ENCODE results near the gene BEAN1. TPM values are rescaled to one million over a fixed set of nuclear protein-coding genes. Genes with fewer than 3 reads are reported as not detected.

Gene BEAN1
- total RNA-seq, 2 experiments from 2014 or later: not detected

- POLR2A ChIA-PET: no interaction called here
- H3K27ac Mint-ChIP-seq: no peak overlapping the region
- no peaks in the 10 kb centered on the region for H3K36me3 Mint-ChIP-seq
- peaks cover 36% of the 10 kb centered on the region for H3K27me3 Mint-ChIP-seq
- ATAC-seq (ENCODE audit: low read depth): no peak
- H3K4me1 Mint-ChIP-seq: no peaks in the 10 kb centered on the region
- H3K9me3 Mint-ChIP-seq: no peaks in the 10 kb centered on the region
- no peak for DNase-seq
- no peak overlapping the region for H3K4me3 Mint-ChIP-seq
Measured at GRCh38 chr16:66434619-66435430, 7.7 kb downstream of the BEAN1 start.

- ATAC-seq (ENCODE audit: low read depth): no peak
- POLR2A ChIA-PET: no interaction called here
- H3K4me1 Mint-ChIP-seq: no peaks in the 10 kb centered on the region
- H3K9me3 Mint-ChIP-seq: no peaks in the 10 kb centered on the region
- H3K36me3 Mint-ChIP-seq: no peaks in the 10 kb centered on the region
- DNase-seq: no peak
- no peak overlapping the region for H3K27ac Mint-ChIP-seq
- H3K27me3 Mint-ChIP-seq: peaks cover 31% of the 10 kb centered on the region
- H3K4me3 Mint-ChIP-seq: no peak overlapping the region
Measured at GRCh38 chr16:66435896-66436295, 8.8 kb downstream of the BEAN1 start.

GRCh38 chr16:66437391-66437945 lies 10.4 kb downstream of the BEAN1 start:
- POLR2A ChIA-PET: no interaction called here
- Mint-ChIP-seq H3K27me3 (peaks cover 17% of the 10 kb centered on the region), H3K9me3 (no peaks in the 10 kb centered on the region), H3K4me1 (no peaks in the 10 kb centered on the region), H3K36me3 (no peaks in the 10 kb centered on the region), H3K27ac (no peak overlapping the region), H3K4me3 (no peak overlapping the region)
- DNase-seq (no peak), ATAC-seq (ENCODE audit: low read depth) (no peak)

- no peak overlapping the region for H3K27ac Mint-ChIP-seq
- peaks cover 11% of the 10 kb centered on the region for H3K27me3 Mint-ChIP-seq
- H3K4me1 Mint-ChIP-seq: no peaks in the 10 kb centered on the region
- POLR2A ChIA-PET: no interaction called here
- no peaks in the 10 kb centered on the region for H3K36me3 Mint-ChIP-seq
- no peak for DNase-seq
- no peak for ATAC-seq (ENCODE audit: low read depth)
- no peaks in the 10 kb centered on the region for H3K9me3 Mint-ChIP-seq
- H3K4me3 Mint-ChIP-seq: no peak overlapping the region
Measured at GRCh38 chr16:66438536-66438935, 11.4 kb downstream of the BEAN1 start.

- no peaks in the 10 kb centered on the region for H3K4me1 Mint-ChIP-seq
- POLR2A ChIA-PET: no interaction called here
- ATAC-seq (ENCODE audit: low read depth) (no peak), DNase-seq (no peak)
- H3K4me3 Mint-ChIP-seq: no peak overlapping the region
- peaks cover 13% of the 10 kb centered on the region for H3K27me3 Mint-ChIP-seq
- H3K27ac Mint-ChIP-seq: no peak overlapping the region
- H3K36me3 Mint-ChIP-seq: no peaks in the 10 kb centered on the region
- no peaks in the 10 kb centered on the region for H3K9me3 Mint-ChIP-seq
Measured at GRCh38 chr16:66439051-66439730, 12.1 kb downstream of the BEAN1 start.

GRCh38 chr16:66440271-66440802 lies 13.2 kb downstream of the BEAN1 start:
- no peak overlapping the region for H3K4me3 Mint-ChIP-seq

GRCh38 chr16:66440970-66441369 lies 13.9 kb downstream of the BEAN1 start:
- Mint-ChIP-seq H3K4me1 (no peaks in the 10 kb centered on the region), H3K27me3 (peaks cover 13% of the 10 kb centered on the region), H3K4me3 (no peak overlapping the region), H3K9me3 (no peaks in the 10 kb centered on the region), H3K27ac (no peak overlapping the region), H3K36me3 (no peaks in the 10 kb centered on the region)
- DNase-seq (no peak), ATAC-seq (ENCODE audit: low read depth) (no peak)
- POLR2A ChIA-PET: no interaction called here

More at GRCh38 chr16:66440271-66440802, 13.2 kb downstream of the BEAN1 start:
- H3K27me3 Mint-ChIP-seq: peaks cover 14% of the 10 kb centered on the region
- H3K9me3 Mint-ChIP-seq: no peaks in the 10 kb centered on the region
- H3K27ac Mint-ChIP-seq: no peak overlapping the region
- H3K4me1 Mint-ChIP-seq: no peaks in the 10 kb centered on the region
- ATAC-seq (ENCODE audit: low read depth): no peak
- H3K36me3 Mint-ChIP-seq: no peaks in the 10 kb centered on the region
- POLR2A ChIA-PET: no interaction called here
- no peak for DNase-seq

GRCh38 chr16:66441586-66442375 lies 14.7 kb downstream of the BEAN1 start:
- H3K9me3 Mint-ChIP-seq: no peaks in the 10 kb centered on the region
- POLR2A ChIA-PET: no interaction called here
- H3K27ac Mint-ChIP-seq: no peak overlapping the region
- no peaks in the 10 kb centered on the region for H3K36me3 Mint-ChIP-seq
- no peak for DNase-seq
- no peak overlapping the region for H3K4me3 Mint-ChIP-seq
- no peaks in the 10 kb centered on the region for H3K4me1 Mint-ChIP-seq
- H3K27me3 Mint-ChIP-seq: peaks cover 18% of the 10 kb centered on the region
- ATAC-seq (ENCODE audit: low read depth): no peak

- Mint-ChIP-seq H3K27me3 (peaks cover 18% of the 10 kb centered on the region), H3K9me3 (no peaks in the 10 kb centered on the region), H3K27ac (no peak overlapping the region), H3K36me3 (no peaks in the 10 kb centered on the region), H3K4me3 (no peak overlapping the region), H3K4me1 (no peaks in the 10 kb centered on the region)
- DNase-seq (no peak), ATAC-seq (ENCODE audit: low read depth) (no peak)
- POLR2A ChIA-PET: no interaction called here
Measured at GRCh38 chr16:66442502-66443268, 15.6 kb downstream of the BEAN1 start.

- DNase-seq (no peak), ATAC-seq (ENCODE audit: low read depth) (no peak)
- POLR2A ChIA-PET: no interaction called here
Measured at GRCh38 chr16:66443269-66443652, 16.2 kb downstream of the BEAN1 start.

GRCh38 chr16:66444049-66444481 lies 17.0 kb downstream of the BEAN1 start:
- POLR2A ChIA-PET: no interaction called here
- Mint-ChIP-seq H3K9me3 (no peaks in the 10 kb centered on the region), H3K4me3 (no peak overlapping the region), H3K36me3 (no peaks in the 10 kb centered on the region), H3K27me3 (peaks cover 22% of the 10 kb centered on the region), H3K27ac (no peak overlapping the region), H3K4me1 (no peaks in the 10 kb centered on the region)
- ATAC-seq (ENCODE audit: low read depth) (no peak), DNase-seq (no peak)

More at GRCh38 chr16:66443269-66443652, 16.2 kb downstream of the BEAN1 start:
- no peaks in the 10 kb centered on the region for H3K4me1 Mint-ChIP-seq
- no peak overlapping the region for H3K27ac Mint-ChIP-seq
- no peaks in the 10 kb centered on the region for H3K36me3 Mint-ChIP-seq
- H3K9me3 Mint-ChIP-seq: no peaks in the 10 kb centered on the region
- H3K4me3 Mint-ChIP-seq: no peak overlapping the region
- H3K27me3 Mint-ChIP-seq: peaks cover 22% of the 10 kb centered on the region

- Mint-ChIP-seq H3K4me1 (no peaks in the 10 kb centered on the region), H3K36me3 (no peaks in the 10 kb centered on the region), H3K27me3 (peaks cover 16% of the 10 kb centered on the region), H3K4me3 (no peak overlapping the region), H3K9me3 (no peaks in the 10 kb centered on the region), H3K27ac (no peak overlapping the region)
- ATAC-seq (ENCODE audit: low read depth): no peak
- no peak for DNase-seq
- POLR2A ChIA-PET: no interaction called here
Measured at GRCh38 chr16:66446737-66447136, 19.6 kb downstream of the BEAN1 start.

- DNase-seq: no peak
- peaks cover 16% of the 10 kb centered on the region for H3K27me3 Mint-ChIP-seq
- H3K9me3 Mint-ChIP-seq: no peaks in the 10 kb centered on the region
- ATAC-seq (ENCODE audit: low read depth): no peak
- H3K4me3 Mint-ChIP-seq: no peak overlapping the region
- H3K36me3 Mint-ChIP-seq: no peaks in the 10 kb centered on the region
- POLR2A ChIA-PET: no interaction called here
- H3K27ac Mint-ChIP-seq: no peak overlapping the region
- no peaks in the 10 kb centered on the region for H3K4me1 Mint-ChIP-seq
Measured at GRCh38 chr16:66447491-66447890, 20.4 kb downstream of the BEAN1 start.

Measured in activated naive CD8-positive, alpha-beta T cell treated with anti-CD3 and anti-CD28 coated beads, Interleukin-2, amount 10 ng/mL, durations not matched to agents 7 days and 5 days (primary cell).